ENCODE data around the gene CHST15. TPM values are rescaled to one million over a fixed set of nuclear protein-coding genes. Genes with fewer than 3 reads are reported as not detected.
A peak's percentile ranks its signal among the peaks of the same experiment; 100 is the strongest.

CHST15 gene
- total RNA-seq, 1 donor from 2014 or later = 43.8 TPM

DNA sequence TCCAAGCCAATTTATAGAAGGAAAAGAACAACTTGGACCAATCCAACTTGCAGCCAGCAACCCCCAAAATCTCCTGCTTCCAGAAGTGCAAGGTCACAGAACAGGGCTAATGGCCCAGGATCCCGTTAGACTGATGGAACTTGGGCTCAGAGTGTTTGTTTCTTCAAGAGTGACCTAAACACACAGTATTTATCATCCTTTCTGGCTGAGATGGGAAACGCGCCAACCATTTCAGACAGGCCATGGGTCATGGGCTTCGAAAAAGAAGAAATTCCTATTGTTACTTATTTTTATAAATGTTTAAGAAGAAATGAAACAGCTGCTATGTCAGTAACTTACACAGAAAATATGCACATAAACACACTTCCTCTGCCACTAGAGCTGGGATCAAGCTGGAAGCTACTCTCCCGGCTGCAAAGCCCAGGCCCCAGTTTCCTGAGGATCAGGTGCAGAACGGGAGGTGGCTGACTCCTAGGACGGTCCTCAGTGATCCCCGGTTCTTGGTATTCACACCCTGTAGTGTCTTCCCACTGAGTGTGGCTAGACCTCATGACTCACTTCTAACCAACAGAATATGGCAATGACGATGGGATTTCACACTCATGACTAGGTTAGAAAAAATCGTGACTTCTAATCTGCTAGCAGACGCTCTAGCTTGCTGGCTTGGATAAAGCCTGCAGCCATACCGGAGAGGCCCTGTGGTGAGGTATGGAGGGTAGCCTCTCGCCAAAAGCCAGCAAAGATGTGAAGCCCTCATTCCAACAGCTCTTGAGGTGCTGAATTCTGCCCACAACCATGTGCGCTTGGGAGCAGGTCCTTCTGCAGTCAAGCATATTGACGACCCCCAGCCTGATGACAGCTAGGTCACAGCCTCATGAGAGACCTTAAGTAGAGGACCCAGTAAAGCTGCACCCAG is 60.2 kb downstream of the CHST15 start:
- Mint-ChIP-seq H3K36me3 (ENCODE audit: low read depth) (peaks cover 31% of the 10 kb centered on the region), H3K27ac (ENCODE audit: unreplicated experiment) (peak overlapping the region; percentile 55), H3K27me3 (ENCODE audit: low read depth) (no peaks in the 10 kb centered on the region), H3K4me1 (ENCODE audit: low read depth) (peaks cover 17% of the 10 kb centered on the region), H3K4me3 (ENCODE audit: unreplicated experiment) (no peak overlapping the region), H3K9me3 (ENCODE audit: low read depth) (no peaks in the 10 kb centered on the region)
- DNase-seq (ENCODE audit: low spot score) = peak; percentile 51
- TF ChIP-seq, protein P1, sequence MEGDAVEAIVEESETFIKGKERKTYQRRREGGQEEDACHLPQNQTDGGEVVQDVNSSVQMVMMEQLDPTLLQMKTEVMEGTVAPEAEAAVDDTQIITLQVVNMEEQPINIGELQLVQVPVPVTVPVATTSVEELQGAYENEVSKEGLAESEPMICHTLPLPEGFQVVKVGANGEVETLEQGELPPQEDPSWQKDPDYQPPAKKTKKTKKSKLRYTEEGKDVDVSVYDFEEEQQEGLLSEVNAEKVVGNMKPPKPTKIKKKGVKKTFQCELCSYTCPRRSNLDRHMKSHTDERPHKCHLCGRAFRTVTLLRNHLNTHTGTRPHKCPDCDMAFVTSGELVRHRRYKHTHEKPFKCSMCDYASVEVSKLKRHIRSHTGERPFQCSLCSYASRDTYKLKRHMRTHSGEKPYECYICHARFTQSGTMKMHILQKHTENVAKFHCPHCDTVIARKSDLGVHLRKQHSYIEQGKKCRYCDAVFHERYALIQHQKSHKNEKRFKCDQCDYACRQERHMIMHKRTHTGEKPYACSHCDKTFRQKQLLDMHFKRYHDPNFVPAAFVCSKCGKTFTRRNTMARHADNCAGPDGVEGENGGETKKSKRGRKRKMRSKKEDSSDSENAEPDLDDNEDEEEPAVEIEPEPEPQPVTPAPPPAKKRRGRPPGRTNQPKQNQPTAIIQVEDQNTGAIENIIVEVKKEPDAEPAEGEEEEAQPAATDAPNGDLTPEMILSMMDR (IDR thresholded peaks at IDR 0.05) = no peak

GRCh38 chr10:124032087-124032935 is 61.1 kb downstream of the CHST15 start:
- Mint-ChIP-seq H3K27ac (ENCODE audit: unreplicated experiment) (peak overlapping the region; percentile 53), H3K9me3 (ENCODE audit: low read depth) (no peaks in the 10 kb centered on the region), H3K36me3 (ENCODE audit: low read depth) (peaks cover 30% of the 10 kb centered on the region), H3K4me3 (ENCODE audit: unreplicated experiment) (no peak overlapping the region), H3K27me3 (ENCODE audit: low read depth) (no peaks in the 10 kb centered on the region), H3K4me1 (ENCODE audit: low read depth) (peaks cover 17% of the 10 kb centered on the region)
- TF ChIP-seq, protein P1 (IDR thresholded peaks at IDR 0.05) = no peak
- DNase-seq (ENCODE audit: low spot score) = no peak

GRCh38 chr10:124030492-124031110 is 62.8 kb downstream of the CHST15 start:
- H3K9me3 Mint-ChIP-seq (ENCODE audit: low read depth) = no peaks in the 10 kb centered on the region
- no peaks in the 10 kb centered on the region for H3K27me3 Mint-ChIP-seq (ENCODE audit: low read depth)
- H3K4me1 Mint-ChIP-seq (ENCODE audit: low read depth) = peaks cover 20% of the 10 kb centered on the region
- DNase-seq (ENCODE audit: low spot score) = peak; percentile 68
- H3K4me3 Mint-ChIP-seq (ENCODE audit: unreplicated experiment) = no peak overlapping the region
- peaks cover 18% of the 10 kb centered on the region for H3K36me3 Mint-ChIP-seq (ENCODE audit: low read depth)
- TF ChIP-seq, protein P1 (IDR thresholded peaks at IDR 0.05) = no peak
- no peak overlapping the region for H3K27ac Mint-ChIP-seq (ENCODE audit: unreplicated experiment)

DNA sequence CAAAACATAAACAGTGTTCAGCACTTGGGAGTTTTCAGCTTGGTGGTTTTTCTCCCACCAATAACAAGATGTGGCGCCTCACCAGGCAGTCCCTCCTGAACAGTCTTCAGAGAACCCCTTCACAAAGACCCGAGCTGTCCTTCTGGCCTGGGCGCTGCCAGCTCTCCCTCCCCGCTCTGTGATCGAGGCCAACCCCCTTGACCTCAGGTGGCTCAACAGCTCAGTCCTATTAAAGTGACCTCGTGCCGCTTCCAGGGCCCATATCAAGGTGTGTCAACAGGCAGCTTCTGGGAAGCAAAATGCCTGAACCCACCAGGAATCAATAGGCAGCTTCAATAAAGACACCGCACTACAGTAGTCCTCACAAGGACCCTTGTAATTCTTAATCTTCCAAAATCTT is 63.3 kb downstream of the CHST15 start:
- Mint-ChIP-seq H3K27me3 (ENCODE audit: low read depth) (no peaks in the 10 kb centered on the region), H3K4me1 (ENCODE audit: low read depth) (peaks cover 20% of the 10 kb centered on the region), H3K9me3 (ENCODE audit: low read depth) (no peaks in the 10 kb centered on the region), H3K4me3 (ENCODE audit: unreplicated experiment) (no peak overlapping the region), H3K27ac (ENCODE audit: unreplicated experiment) (no peak overlapping the region), H3K36me3 (ENCODE audit: low read depth) (peaks cover 17% of the 10 kb centered on the region)
- peak; percentile 48 for DNase-seq (ENCODE audit: low spot score)
- TF ChIP-seq, protein P1 (IDR thresholded peaks at IDR 0.05) = no peak

GRCh38 chr10:124029559-124029958 is 63.8 kb downstream of the CHST15 start:
- Mint-ChIP-seq H3K27me3 (ENCODE audit: low read depth) (no peaks in the 10 kb centered on the region), H3K4me1 (ENCODE audit: low read depth) (peaks cover 20% of the 10 kb centered on the region), H3K27ac (ENCODE audit: unreplicated experiment) (no peak overlapping the region), H3K4me3 (ENCODE audit: unreplicated experiment) (no peak overlapping the region), H3K36me3 (ENCODE audit: low read depth) (peaks cover 17% of the 10 kb centered on the region), H3K9me3 (ENCODE audit: low read depth) (no peaks in the 10 kb centered on the region)
- TF ChIP-seq, protein P1 (IDR thresholded peaks at IDR 0.05) = no peak
- DNase-seq (ENCODE audit: low spot score) = peak; percentile 52

Data from chondrocyte (in vitro differentiated cells).